Measurements from ENCODE around the gene SCAMP1.
A peak's percentile ranks its signal among the peaks of the same experiment; 100 is the strongest.

The SCAMP1 gene

GRCh38 chr5:78399116-78399515 is 38.7 kb downstream of the SCAMP1 start:
- no peak overlapping the region for H3K4me3 ChIP-seq (ENCODE audit: low read depth, low read length)
- DNase-seq (ENCODE audit: low read depth), result no peak
- no peak for TF ChIP-seq CTCF (IDR thresholded peaks at IDR 0.05; ENCODE audit: insufficient read depth, low read depth, low read length, missing control alignments)

GRCh38 chr5:78404682-78405293 is 44.4 kb downstream of the SCAMP1 start:
- H3K4me3 ChIP-seq (ENCODE audit: low read depth, low read length), result peak overlapping the region; percentile 7; the same call in 1 of the 2 replicates
- TF ChIP-seq CTCF (IDR thresholded peaks at IDR 0.05; ENCODE audit: insufficient read depth, low read depth, low read length, missing control alignments), result no peak
- peak; percentile 30 for DNase-seq (ENCODE audit: low read depth)

- DNase-seq (ENCODE audit: low read depth), result peak; percentile 58
- peak overlapping the region; percentile 27 for H3K4me3 ChIP-seq (ENCODE audit: low read depth, low read length)
- no peak for TF ChIP-seq CTCF (IDR thresholded peaks at IDR 0.05; ENCODE audit: insufficient read depth, low read depth, low read length, missing control alignments)
These were observed 45.7 kb downstream of the SCAMP1 start for GRCh38 chr5:78405829-78406750.

GRCh38 chr5:78407458-78407857 is 47.0 kb downstream of the SCAMP1 start:
- no peak for TF ChIP-seq CTCF (IDR thresholded peaks at IDR 0.05; ENCODE audit: insufficient read depth, low read depth, low read length, missing control alignments)
- no peak overlapping the region for H3K4me3 ChIP-seq (ENCODE audit: low read depth, low read length)
- no peak for DNase-seq (ENCODE audit: low read depth)

- no peak overlapping the region for H3K4me3 ChIP-seq (ENCODE audit: low read depth, low read length)
- TF ChIP-seq CTCF (IDR thresholded peaks at IDR 0.05; ENCODE audit: insufficient read depth, low read depth, low read length, missing control alignments), result no peak
- no peak for DNase-seq (ENCODE audit: low read depth)
These were observed 51.2 kb downstream of the SCAMP1 start for GRCh38 chr5:78411586-78411985.

GRCh38 chr5:78416677-78417425 is 56.4 kb downstream of the SCAMP1 start:
- no peak for DNase-seq (ENCODE audit: low read depth)
- TF ChIP-seq CTCF (IDR thresholded peaks at IDR 0.05; ENCODE audit: insufficient read depth, low read depth, low read length, missing control alignments), result no peak
- H3K4me3 ChIP-seq (ENCODE audit: low read depth, low read length), result no peak overlapping the region
